WERI-Rb-1 (cell line): ENCODE results near the gene NUP93.

Source experiments
- DNase-seq: peaks from one replicate; pipeline ENCODE4 v3.0.0-alpha.2; 2020
- H3K27ac ChIP-seq: fragments of 250-450 bp; sonication (Bioruptor Pico); 2 replicates; pipeline ENCODE4 v1.5.1; 2020; ENCODE audit warnings: mild to moderate bottlenecking, moderate library complexity
- H3K27me3 ChIP-seq: fragments of 250-450 bp; sonication (Bioruptor Pico); 2 replicates; pipeline ENCODE4 v1.5.1; 2021; ENCODE audit warnings: mild to moderate bottlenecking, low read depth, moderate library complexity; ENCODE audit not compliant: insufficient read depth, severe bottlenecking
- H3K36me3 ChIP-seq: fragments of 250-450 bp; sonication (Bioruptor Pico); 2 replicates; pipeline ENCODE4 v1.5.1; 2020; ENCODE audit warnings: mild to moderate bottlenecking, moderate library complexity
- H3K4me3 ChIP-seq: 2 replicates; pipeline ENCODE4 v1.5.1; 2011; ENCODE audit warnings: low read depth, mild to moderate bottlenecking, control low read depth, low read length
- H3K9me3 ChIP-seq: fragments of 250-450 bp; sonication (Bioruptor Pico); 2 replicates; pipeline ENCODE4 v1.5.1; 2021; ENCODE audit warnings: mild to moderate bottlenecking, moderate library complexity; ENCODE audit not compliant: severe bottlenecking
- CTCF ChIP-seq: IDR thresholded peaks from 2 replicates; pipeline ENCODE4 v1.5.1; 2011; ENCODE audit warnings: low read depth, mild to moderate bottlenecking, control low read depth, inconsistent platforms, low read length

Gene NUP93

GRCh38 chr16:56724191-56724590 is 5.7 kb upstream of the NUP93 start:
- Histone ChIP-seq H3K4me3 (no peak overlapping the region), H3K27ac (no peak overlapping the region), H3K36me3 (no peaks in the 10 kb centered on the region), H3K27me3 (no peaks in the 10 kb centered on the region), H3K9me3 (no peaks in the 10 kb centered on the region)
- DNase-seq, result no peak
- no peak for TF ChIP-seq CTCF

DNA sequence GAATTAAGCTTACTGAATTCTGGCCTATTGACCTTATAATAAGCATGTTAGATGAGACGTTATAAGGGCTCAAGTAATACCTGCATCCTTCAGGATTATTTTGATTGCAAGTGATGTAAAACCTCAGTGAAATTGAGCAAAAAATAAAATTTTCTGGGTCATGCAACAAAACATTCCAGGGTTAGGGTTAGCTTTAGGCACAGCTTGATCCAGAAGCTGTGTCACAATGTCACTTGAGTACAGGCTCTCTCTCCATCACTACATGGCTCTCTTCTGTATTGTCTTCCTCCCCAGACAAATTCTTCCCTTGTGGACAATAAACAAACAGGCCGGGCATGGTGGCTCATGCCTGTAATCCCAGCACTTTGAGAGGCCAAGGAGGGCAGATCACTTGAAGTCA is 3.6 kb upstream of the NUP93 start:
- no peak for TF ChIP-seq CTCF
- Histone ChIP-seq H3K4me3 (no peak overlapping the region), H3K9me3 (no peaks in the 10 kb centered on the region), H3K27ac (no peak overlapping the region), H3K36me3 (0 out of 2 replicates have a peak, but pooled peaks cover 2% of the 10 kb centered on the region), H3K27me3 (no peaks in the 10 kb centered on the region)
- no peak for DNase-seq

GRCh38 chr16:56726926-56727325 is 3.0 kb upstream of the NUP93 start:
- Histone ChIP-seq H3K27me3 (no peaks in the 10 kb centered on the region), H3K27ac (no peak overlapping the region), H3K36me3 (peaks cover 3% of the 10 kb centered on the region), H3K4me3 (no peak overlapping the region), H3K9me3 (no peaks in the 10 kb centered on the region)
- no peak for DNase-seq
- no peak for TF ChIP-seq CTCF

DNA sequence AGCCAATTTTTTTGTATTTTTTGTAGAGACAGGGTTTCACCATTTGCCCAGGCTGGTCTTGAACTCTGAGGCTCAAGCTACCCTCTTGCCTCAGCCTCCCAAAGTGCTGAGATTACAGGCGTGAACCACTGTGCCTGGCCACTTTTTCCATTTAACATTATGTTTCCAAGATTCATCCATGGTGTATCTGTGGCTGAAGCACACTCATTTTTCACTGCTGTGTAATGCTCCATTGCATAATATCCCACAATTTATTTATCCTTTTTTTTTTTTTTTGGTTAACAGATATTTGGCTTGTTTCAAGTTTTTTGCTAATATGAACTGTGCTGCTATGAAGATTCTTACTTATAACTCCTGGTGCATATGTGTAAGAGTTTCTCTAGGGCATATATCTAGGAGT is 1.9 kb upstream of the NUP93 start:
- H3K27me3 ChIP-seq, result no peaks in the 10 kb centered on the region
- H3K27ac ChIP-seq, result no peak overlapping the region
- H3K36me3 ChIP-seq, result peaks cover 6% of the 10 kb centered on the region
- no peaks in the 10 kb centered on the region for H3K9me3 ChIP-seq
- DNase-seq, result no peak
- no peak for TF ChIP-seq CTCF
- no peak overlapping the region for H3K4me3 ChIP-seq

- H3K27ac ChIP-seq, result peak overlapping the region; percentile 87
These were observed 772 bp upstream of the NUP93 start for GRCh38 chr16:56728980-56729734.

More at GRCh38 chr16:56728980-56729734, 772 bp upstream of the NUP93 start:
- Histone ChIP-seq H3K36me3 (peaks cover 6% of the 10 kb centered on the region), H3K4me3 (peak overlapping the region; percentile 84), H3K9me3 (no peaks in the 10 kb centered on the region), H3K27me3 (no peaks in the 10 kb centered on the region)
- TF ChIP-seq CTCF, result no peak
- DNase-seq, result no peak
